Measurements from ENCODE around the gene QPCT. TPM values are rescaled to one million over a fixed set of nuclear protein-coding genes. Genes with fewer than 3 reads are reported as not detected.

Gene QPCT
- total RNA-seq, 1 donor: 8.3 TPM

DNA sequence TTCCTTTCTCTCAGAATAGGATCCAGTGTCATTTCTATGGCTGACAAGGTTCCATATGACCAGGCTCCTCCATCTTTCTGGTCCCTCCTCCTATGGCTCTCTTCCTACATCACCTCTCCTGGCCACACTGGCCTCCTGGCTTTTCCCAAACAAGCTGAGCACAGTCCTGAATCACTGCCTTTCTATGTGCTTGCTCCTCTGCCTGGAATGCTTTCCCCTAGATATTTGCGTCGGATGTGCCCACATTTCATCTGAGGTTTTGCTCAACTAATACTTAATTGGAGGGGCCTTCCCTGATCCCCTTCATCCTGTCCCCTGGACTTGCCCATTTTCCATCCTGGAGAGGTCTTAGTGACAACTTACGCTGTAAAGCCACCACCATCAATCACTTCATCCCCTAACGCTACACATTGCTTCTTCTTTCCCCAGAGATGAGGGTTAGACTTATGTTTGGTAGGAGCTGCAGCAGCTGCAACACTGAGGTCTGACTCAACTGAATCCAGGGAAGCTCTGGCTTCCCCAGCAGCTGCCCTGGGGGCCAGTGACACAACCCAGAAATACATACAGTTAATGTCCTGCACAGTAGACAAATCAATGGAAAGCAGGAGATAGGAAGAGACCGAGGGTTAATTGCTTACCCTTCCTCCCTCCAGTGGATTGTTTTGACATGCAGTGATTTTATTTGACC, 42.9 kb downstream of the QPCT start:
- TF ChIP-seq, protein P1, sequence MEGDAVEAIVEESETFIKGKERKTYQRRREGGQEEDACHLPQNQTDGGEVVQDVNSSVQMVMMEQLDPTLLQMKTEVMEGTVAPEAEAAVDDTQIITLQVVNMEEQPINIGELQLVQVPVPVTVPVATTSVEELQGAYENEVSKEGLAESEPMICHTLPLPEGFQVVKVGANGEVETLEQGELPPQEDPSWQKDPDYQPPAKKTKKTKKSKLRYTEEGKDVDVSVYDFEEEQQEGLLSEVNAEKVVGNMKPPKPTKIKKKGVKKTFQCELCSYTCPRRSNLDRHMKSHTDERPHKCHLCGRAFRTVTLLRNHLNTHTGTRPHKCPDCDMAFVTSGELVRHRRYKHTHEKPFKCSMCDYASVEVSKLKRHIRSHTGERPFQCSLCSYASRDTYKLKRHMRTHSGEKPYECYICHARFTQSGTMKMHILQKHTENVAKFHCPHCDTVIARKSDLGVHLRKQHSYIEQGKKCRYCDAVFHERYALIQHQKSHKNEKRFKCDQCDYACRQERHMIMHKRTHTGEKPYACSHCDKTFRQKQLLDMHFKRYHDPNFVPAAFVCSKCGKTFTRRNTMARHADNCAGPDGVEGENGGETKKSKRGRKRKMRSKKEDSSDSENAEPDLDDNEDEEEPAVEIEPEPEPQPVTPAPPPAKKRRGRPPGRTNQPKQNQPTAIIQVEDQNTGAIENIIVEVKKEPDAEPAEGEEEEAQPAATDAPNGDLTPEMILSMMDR (IDR thresholded peaks at IDR 0.05; ENCODE audit: insufficient read depth, low read length): no peak
- DNase-seq (ENCODE audit: low read depth): peak; percentile 44
- no peak overlapping the region for H3K4me3 ChIP-seq (ENCODE audit: low read depth, low read length)

DNA sequence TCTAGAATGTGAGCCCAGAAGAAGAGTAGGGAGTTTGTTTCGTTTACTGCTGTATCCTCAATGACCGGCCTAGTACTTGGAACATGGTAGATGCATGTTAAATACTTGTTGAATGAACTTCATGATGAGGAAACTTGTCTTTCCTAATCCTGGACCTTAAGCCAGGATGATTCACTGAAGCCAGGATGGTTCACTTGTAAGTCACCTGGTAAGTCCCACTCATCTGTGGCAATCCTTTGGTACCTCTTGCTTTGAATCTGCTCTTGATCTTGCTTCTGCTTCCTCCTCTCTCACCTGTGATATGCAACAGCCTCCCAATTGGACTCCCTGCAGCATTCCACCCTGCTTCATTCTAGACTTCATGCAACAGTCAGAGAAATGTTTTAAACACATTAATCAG, 43.6 kb downstream of the QPCT start:
- TF ChIP-seq, protein P1 (IDR thresholded peaks at IDR 0.05; ENCODE audit: insufficient read depth, low read length): no peak
- peak; percentile 85 for DNase-seq (ENCODE audit: low read depth)
- no peak overlapping the region for H3K4me3 ChIP-seq (ENCODE audit: low read depth, low read length)

DNA sequence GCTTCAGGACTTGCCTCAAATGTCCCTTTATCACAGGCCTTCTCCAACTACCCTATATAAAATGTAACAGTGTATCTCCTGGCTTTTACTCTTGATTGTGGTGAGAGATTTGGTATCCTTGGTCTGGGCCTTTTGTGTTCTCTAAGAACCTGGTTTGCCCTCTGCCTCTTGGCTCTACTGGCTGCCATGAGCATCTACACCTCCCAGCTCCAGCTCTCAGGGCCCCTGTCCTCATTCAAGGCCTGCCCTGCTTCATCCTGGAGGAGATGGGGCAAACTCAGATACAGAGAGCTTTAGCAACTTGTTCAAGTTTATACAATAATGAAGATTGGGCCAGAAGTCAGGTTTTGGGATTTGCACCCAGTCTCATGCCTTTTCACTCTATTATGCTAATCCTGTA, 45.0 kb downstream of the QPCT start:
- no peak for DNase-seq (ENCODE audit: low read depth)
- TF ChIP-seq, protein P1 (IDR thresholded peaks at IDR 0.05; ENCODE audit: insufficient read depth, low read length): no peak
- no peak overlapping the region for H3K4me3 ChIP-seq (ENCODE audit: low read depth, low read length)

DNA sequence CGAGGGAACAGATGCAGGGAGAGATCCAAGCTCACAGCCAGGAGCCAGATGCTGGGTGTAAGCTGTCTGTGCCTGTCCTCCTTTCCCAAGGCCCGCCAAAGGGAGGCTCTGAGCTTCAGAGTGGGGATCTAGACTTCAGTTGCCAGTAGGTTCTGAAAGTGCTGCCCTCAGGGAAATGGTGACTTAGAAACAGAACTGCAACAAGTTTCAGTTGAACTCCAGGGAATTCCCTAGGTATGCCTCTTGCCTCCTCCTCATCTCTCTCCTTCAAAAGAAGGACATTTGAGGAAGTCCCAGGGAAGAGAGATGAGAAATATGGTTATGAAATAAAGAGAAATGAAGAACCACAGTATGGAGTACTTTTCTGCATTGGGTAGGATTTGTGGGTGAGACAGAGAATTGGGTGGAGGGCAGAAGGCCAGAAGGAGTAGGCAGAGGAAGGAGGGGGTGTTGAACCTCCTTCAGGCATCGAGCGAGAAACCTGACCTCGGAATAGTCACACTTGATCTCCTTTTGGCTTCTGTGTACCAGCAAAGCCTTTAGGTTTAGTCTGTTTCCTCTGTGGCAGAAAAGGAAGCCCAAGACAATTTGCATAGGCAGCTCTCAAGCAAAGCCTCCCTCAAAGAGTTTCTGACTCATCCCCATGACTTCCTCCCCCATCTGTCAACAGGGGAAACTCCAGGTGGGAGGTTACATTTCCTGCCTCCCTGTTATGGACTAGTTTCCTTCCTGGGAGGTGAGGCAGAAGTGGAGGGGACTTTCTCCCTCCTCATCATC, 45.7 kb downstream of the QPCT start:
- no peak overlapping the region for H3K4me3 ChIP-seq (ENCODE audit: low read depth, low read length)
- TF ChIP-seq, protein P1 (IDR thresholded peaks at IDR 0.05; ENCODE audit: insufficient read depth, low read length): no peak
- DNase-seq (ENCODE audit: low read depth): peak; percentile 70

DNA sequence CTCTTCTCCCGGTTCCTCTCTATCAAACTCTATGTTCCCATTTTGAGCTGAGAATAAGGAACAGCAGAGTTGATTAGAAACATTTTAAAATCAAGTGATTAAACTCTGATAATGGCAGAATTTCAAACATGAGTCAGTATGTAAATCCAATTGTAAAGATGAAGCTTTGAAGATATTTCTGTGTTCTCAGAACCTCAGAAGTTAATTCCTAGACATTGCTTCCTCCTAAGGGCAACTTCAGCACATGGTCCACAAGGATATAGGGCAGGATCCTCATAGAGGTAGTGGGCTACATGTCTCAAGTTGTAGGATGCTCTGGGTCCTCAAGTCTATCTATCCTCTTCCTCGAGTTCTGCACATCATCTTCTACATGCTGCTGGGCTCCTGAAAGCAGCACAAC, 46.3 kb downstream of the QPCT start:
- TF ChIP-seq, protein P1 (IDR thresholded peaks at IDR 0.05; ENCODE audit: insufficient read depth, low read length): no peak
- H3K4me3 ChIP-seq (ENCODE audit: low read depth, low read length): no peak overlapping the region
- DNase-seq (ENCODE audit: low read depth): no peak

DNA sequence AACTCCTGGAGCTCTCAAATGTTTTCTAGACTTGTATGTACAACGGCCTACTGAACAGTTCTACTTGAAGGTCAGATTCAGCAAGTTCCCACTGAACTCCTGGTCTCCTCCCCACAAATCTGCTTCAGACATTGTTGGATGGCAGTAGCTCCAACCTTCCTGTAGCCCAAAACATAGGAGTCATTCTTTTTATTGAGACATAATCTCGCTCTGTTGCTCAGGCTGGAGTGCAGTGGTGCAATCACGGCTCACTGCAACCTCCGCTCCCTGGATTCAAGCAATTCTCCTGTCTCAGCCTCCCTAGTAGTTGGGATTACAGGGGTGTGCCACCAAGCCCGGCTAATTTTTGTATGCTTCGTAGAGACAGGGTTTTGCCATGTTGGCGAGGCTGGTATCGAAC, 47.3 kb downstream of the QPCT start:
- no peak overlapping the region for H3K4me3 ChIP-seq (ENCODE audit: low read depth, low read length)
- DNase-seq (ENCODE audit: low read depth): no peak
- TF ChIP-seq, protein P1 (IDR thresholded peaks at IDR 0.05; ENCODE audit: insufficient read depth, low read length): no peak

All from fibroblast of the aortic adventitia (primary cell).